T-helper 2 cell treated with Interferon-gamma antibody and Interleukin-4, amounts not matched to agents 5 μg/mL and 100 μg/mL, for 36 hours (primary cell): ENCODE measurements around the gene PDE1C.

Source experiments
- DNase-seq: peaks from one replicate; pipeline ENCODE4 v3.0.0; 2021; ENCODE audit warnings: low spot score
- H3K27ac Mint-ChIP-seq: one replicate; pipeline ENCODE4 v1.8.0; 2021; ENCODE audit warnings: mild to moderate bottlenecking, mixed read lengths
- H3K27me3 Mint-ChIP-seq: one replicate; pipeline ENCODE4 v1.8.0; 2021; ENCODE audit warnings: low read depth, mixed read lengths
- H3K36me3 Mint-ChIP-seq: one replicate; pipeline ENCODE4 v1.8.0; 2021; ENCODE audit warnings: low read depth, mixed read lengths
- H3K4me1 Mint-ChIP-seq: one replicate; pipeline ENCODE4 v1.8.0; 2021; ENCODE audit warnings: low read depth, mixed read lengths
- H3K4me3 Mint-ChIP-seq: one replicate; pipeline ENCODE4 v1.8.0; 2022; ENCODE audit warnings: mild to moderate bottlenecking, moderate library complexity, mixed read lengths
- H3K9me3 Mint-ChIP-seq: one replicate; pipeline ENCODE4 v1.8.0; 2021; ENCODE audit warnings: mixed read lengths

Gene PDE1C

DNA sequence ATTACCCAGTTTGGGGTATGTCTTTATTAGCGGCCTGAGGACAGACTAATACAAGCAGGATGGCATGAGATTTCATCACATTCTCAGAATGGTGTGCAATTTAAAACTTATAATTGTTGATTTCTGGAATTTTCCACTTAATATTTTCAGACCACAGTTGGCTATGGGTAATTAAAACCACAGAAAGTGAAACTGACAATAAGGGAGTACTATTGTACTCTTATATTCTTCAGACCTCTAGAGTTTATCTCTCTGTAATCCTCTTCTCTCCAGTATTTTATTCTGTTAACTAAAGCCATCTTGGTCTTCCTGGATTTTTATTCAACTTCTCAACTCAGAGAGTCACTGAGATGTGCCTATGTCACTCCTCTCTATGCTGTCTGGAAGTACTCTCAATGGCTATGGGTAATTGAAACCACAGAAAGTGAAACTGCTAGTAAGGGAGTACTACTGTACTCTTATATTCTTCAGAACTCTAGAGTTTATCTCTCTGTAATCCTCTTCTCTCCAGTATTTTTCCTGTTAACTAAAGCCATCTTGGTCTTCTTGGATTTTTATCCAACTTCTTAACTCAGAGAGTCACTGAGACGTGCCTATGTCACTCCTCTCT, 264.9 kb downstream of the PDE1C start:
- no peak for DNase-seq
- no peaks in the 10 kb centered on the region for H3K27me3 Mint-ChIP-seq
- H3K36me3 Mint-ChIP-seq, result no peaks in the 10 kb centered on the region
- no peaks in the 10 kb centered on the region for H3K9me3 Mint-ChIP-seq
- H3K27ac Mint-ChIP-seq, result no peak overlapping the region
- H3K4me3 Mint-ChIP-seq, result no peak overlapping the region
- H3K4me1 Mint-ChIP-seq, result no peaks in the 10 kb centered on the region

DNA sequence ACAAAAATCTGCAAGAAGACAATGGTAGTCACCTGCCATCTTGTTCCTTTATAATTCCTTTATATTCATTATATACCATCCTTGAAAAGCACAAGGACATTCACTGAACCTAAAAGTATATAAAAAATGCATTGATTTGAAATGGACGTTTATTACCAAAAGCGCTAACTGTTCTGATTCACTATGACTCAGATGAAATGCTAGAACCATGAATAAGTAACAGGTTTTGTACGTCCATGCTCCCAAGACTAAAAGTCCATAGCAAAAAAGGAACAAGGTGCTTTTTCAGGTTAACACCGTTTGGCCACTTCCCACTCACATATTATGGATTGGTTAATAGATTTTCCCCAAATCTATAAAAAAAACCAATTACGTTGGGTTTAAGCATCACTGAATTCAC, 273.8 kb downstream of the PDE1C start:
- Mint-ChIP-seq H3K9me3 (no peaks in the 10 kb centered on the region), H3K36me3 (no peaks in the 10 kb centered on the region), H3K4me3 (no peak overlapping the region), H3K27ac (no peak overlapping the region), H3K27me3 (no peaks in the 10 kb centered on the region), H3K4me1 (no peaks in the 10 kb centered on the region)
- no peak for DNase-seq

DNA sequence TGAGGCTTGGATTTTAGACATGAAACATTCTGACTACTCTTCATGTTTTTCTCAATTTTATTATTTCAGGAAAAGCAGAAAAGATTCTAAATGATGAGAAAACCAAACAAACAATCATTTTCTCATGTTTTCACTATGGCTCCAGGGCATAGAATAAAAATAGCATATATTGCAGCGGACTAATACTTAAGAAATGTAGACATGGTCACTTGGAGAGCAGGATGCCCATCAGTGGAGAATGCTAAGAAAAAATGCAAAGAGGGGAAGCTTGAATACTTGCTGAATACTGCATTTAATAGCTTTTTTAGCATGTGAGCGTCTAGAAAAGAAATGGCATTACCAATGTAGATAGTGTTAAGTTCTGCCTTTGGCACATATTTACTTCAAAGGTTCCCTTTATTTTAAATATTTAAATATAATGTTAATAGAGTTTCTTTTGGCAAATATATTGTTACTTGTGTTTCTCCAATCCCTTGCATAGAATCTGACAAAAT, 275.3 kb downstream of the PDE1C start:
- no peaks in the 10 kb centered on the region for H3K4me1 Mint-ChIP-seq
- no peak for DNase-seq
- no peaks in the 10 kb centered on the region for H3K27me3 Mint-ChIP-seq
- no peak overlapping the region for H3K27ac Mint-ChIP-seq
- no peaks in the 10 kb centered on the region for H3K9me3 Mint-ChIP-seq
- H3K36me3 Mint-ChIP-seq, result no peaks in the 10 kb centered on the region
- no peak overlapping the region for H3K4me3 Mint-ChIP-seq

DNA sequence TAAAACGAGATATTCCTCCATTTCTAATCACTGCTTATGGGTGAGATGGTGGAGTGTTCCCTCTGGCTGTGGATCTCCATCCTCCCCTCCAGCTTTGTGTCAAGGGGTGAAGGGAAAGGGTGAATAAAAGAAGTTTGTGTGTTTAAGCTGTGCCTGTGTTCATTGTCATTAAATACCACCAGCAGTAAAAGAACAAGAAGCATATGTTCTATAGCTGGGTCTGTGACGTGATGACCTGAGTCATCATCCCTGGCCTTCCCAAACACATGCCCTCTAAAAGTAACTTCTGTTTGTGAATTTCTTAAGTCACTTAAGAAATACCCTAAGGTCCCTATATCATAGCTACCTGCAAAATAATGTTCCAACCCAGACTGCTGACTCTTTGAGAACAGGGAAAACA, 278.3 kb downstream of the PDE1C start:
- Mint-ChIP-seq H3K27me3 (no peaks in the 10 kb centered on the region), H3K9me3 (no peaks in the 10 kb centered on the region), H3K27ac (no peak overlapping the region), H3K4me3 (no peak overlapping the region), H3K4me1 (no peaks in the 10 kb centered on the region), H3K36me3 (no peaks in the 10 kb centered on the region)
- DNase-seq, result no peak

DNA sequence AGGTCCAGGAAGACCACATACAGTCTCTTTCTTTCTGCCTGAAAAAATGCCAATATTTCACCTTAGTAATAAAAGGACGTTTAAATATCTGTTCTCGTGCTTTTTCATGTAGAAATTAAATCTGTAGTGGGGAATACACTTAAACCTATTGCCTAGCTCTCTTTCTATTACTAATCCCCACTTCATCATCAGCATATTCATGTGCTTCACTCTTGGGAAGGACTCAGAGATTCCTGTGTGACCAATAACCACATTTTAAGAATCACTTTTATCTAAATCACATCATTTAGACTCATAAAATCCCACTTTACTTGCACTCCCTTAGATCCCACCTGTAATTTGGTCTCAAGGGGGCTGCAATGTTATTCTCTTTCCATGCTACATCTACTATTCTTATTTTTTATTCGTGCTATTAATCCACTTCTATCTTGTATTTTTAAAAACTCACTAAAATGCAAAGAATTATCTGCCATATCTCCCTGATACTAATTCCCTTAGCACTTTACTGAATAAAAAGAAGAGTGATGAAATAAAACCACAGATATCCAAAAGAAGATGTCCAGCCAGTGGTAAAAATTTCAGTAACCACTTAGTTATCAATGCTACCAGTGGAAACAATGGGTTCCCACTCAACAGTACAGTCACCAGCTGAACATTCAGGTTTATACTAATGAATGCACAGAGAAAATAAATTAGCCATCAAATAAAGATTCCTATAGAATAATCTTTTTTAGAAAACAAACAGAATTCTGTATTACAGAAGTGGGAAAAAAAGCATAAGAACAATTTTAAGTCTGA, 281.1 kb downstream of the PDE1C start:
- no peak for DNase-seq
- no peaks in the 10 kb centered on the region for H3K4me1 Mint-ChIP-seq
- no peak overlapping the region for H3K27ac Mint-ChIP-seq
- H3K4me3 Mint-ChIP-seq, result no peak overlapping the region
- no peaks in the 10 kb centered on the region for H3K9me3 Mint-ChIP-seq
- no peaks in the 10 kb centered on the region for H3K27me3 Mint-ChIP-seq
- no peaks in the 10 kb centered on the region for H3K36me3 Mint-ChIP-seq

DNA sequence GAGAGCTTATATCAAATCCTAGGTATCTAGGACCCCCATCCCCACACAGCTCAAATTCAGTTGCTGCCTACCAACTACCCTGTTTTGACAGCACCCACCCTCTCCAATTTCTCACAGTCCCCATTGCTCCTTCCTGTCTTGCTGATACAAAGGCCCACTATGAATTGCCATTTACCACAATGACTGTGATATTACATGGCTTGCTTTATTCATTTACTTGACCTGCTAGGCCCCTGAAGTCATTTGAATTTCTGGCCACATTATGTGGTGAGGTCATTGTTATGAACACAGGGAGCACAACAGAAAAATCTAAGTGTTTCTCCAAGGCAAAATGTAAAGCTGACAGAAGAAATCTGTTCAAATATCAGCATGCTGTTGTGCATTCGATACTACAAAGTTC, 281.8 kb downstream of the PDE1C start:
- Mint-ChIP-seq H3K36me3 (no peaks in the 10 kb centered on the region), H3K27me3 (no peaks in the 10 kb centered on the region), H3K4me3 (no peak overlapping the region), H3K27ac (no peak overlapping the region), H3K9me3 (no peaks in the 10 kb centered on the region), H3K4me1 (no peaks in the 10 kb centered on the region)
- DNase-seq, result no peak

DNA sequence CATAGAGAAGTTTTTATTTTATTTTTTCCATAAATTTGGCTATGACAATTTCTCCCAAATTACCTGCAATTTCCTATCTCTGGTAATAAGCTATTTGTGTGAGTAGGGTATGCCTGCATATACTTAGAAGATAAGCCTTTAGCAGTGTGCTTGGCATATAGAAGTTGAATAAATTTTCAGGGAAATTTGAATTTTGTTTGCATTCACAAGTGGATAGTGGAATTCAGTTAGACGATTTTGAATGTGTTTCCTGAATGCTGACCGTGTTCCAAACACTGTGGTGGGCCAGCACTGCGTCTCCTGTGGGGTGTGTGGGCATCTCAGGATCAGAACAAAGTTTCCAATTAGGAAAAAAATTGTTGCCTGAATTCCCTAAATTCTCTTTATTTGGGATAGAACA, 283.9 kb downstream of the PDE1C start:
- Mint-ChIP-seq H3K9me3 (no peaks in the 10 kb centered on the region), H3K27me3 (no peaks in the 10 kb centered on the region), H3K4me1 (no peaks in the 10 kb centered on the region), H3K36me3 (no peaks in the 10 kb centered on the region), H3K27ac (no peak overlapping the region), H3K4me3 (no peak overlapping the region)
- no peak for DNase-seq

DNA sequence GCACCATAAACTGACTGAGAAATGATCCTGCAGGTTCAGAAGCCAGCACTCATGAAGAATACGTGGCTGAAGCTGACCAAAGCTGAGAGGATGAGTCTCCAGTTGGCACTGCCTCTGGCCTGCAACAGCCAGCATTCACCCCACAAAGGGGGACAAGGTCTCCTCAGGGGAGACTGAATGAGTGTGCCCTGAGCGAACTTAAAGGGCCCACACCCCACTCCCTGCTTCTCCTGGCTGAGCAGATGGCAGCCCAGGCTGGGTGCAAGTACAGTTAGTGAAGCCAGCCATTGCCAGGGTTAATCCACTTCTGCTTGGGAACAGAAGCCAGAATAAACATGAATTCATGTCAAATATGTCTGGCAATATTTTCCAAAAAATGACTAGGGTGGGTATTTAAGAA, 285.1 kb downstream of the PDE1C start:
- H3K36me3 Mint-ChIP-seq, result no peaks in the 10 kb centered on the region
- H3K9me3 Mint-ChIP-seq, result no peaks in the 10 kb centered on the region
- H3K4me1 Mint-ChIP-seq, result no peaks in the 10 kb centered on the region
- no peaks in the 10 kb centered on the region for H3K27me3 Mint-ChIP-seq
- no peak overlapping the region for H3K4me3 Mint-ChIP-seq
- DNase-seq, result no peak
- no peak overlapping the region for H3K27ac Mint-ChIP-seq

DNA sequence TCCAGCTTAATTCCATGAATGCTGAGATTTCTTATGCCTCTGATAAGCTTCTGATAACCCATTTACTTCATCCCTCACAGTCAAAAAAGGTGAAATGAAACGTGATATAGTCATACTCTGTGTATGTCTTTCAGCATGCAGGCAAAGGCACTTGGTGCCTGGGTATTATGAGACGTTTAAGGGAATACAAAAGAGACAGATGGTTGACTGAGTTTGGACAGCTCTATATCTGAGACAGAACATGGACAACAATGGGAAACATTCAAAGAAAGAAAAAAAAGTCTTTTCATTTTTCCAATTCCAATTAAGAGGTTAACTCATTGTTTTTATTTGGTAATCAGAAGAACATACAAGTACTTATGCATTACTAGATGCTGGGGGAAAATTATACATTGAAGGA, 287.0 kb downstream of the PDE1C start:
- DNase-seq, result no peak
- no peaks in the 10 kb centered on the region for H3K9me3 Mint-ChIP-seq
- H3K27ac Mint-ChIP-seq, result no peak overlapping the region
- H3K36me3 Mint-ChIP-seq, result no peaks in the 10 kb centered on the region
- no peaks in the 10 kb centered on the region for H3K27me3 Mint-ChIP-seq
- no peaks in the 10 kb centered on the region for H3K4me1 Mint-ChIP-seq
- no peak overlapping the region for H3K4me3 Mint-ChIP-seq

DNA sequence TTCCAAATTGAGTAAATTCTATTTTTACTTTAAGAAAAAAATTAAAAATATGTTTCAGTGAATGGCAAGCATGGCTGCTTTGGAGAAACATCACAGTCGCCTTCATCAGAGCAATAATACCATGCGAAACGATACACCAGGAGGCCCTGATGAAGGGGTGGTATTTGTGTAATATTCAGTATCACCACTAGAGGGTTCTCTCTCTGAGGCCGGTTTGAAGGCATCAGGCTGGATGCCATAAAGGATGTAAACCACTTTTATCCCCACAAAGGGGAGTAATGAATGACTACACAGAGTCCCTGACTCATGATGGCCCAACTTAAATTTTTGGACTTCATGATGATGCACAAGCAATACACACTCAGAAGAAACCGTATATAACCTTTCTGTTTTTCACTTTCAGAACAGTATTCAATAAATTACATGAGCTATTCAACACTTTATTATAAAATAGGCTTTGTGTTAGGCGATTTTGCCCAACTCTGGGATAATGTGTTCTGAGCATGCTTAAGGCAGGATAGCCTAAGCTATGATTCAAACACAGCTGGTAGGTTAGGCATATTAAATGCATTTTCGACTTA, 287.7 kb downstream of the PDE1C start:
- no peaks in the 10 kb centered on the region for H3K4me1 Mint-ChIP-seq
- H3K4me3 Mint-ChIP-seq, result no peak overlapping the region
- H3K27me3 Mint-ChIP-seq, result no peaks in the 10 kb centered on the region
- no peaks in the 10 kb centered on the region for H3K36me3 Mint-ChIP-seq
- no peaks in the 10 kb centered on the region for H3K9me3 Mint-ChIP-seq
- no peak for DNase-seq
- H3K27ac Mint-ChIP-seq, result no peak overlapping the region

DNA sequence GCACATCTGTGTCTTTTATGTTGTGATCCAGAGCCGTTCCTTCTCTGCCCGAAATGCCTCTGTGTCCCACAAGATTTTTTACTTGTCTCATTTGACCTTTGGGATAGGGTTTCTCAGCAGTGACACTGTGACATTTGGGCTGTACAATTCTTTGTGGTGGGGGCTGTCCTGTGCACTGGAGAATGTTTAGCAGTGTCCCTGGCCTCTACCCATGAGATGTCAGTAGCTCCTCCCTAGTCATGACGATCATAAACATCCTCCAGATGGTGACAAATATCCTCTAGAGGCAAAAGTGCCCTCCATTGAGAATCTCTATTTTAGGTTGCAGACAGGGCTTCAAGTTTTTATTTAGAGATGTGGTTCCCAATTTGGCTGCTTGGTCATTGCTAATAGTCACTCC, 291.9 kb downstream of the PDE1C start:
- Mint-ChIP-seq H3K4me3 (no peak overlapping the region), H3K9me3 (no peaks in the 10 kb centered on the region), H3K4me1 (no peaks in the 10 kb centered on the region), H3K27me3 (no peaks in the 10 kb centered on the region), H3K27ac (no peak overlapping the region), H3K36me3 (no peaks in the 10 kb centered on the region)
- no peak for DNase-seq

DNA sequence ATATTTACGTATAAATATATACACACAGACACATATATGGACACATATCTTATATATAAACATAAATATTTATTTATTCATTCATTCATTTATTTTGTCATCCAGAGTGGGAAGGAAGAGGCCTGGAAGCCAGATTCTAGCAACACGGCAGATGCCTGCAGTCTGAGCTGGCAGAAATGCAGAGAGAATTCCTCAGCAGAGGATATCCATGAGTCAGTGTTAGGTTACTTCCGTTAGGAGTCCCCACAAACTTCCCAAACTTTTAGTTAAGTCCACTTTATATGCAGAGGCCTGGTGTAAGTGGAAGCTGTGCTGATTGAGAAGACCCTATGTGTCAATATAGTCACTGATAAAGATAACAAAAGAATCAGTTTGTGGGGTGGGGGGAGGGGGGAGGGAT, 293.6 kb downstream of the PDE1C start:
- Mint-ChIP-seq H3K36me3 (no peaks in the 10 kb centered on the region), H3K27ac (no peak overlapping the region), H3K9me3 (no peaks in the 10 kb centered on the region), H3K4me3 (no peak overlapping the region), H3K4me1 (no peaks in the 10 kb centered on the region), H3K27me3 (no peaks in the 10 kb centered on the region)
- no peak for DNase-seq

DNA sequence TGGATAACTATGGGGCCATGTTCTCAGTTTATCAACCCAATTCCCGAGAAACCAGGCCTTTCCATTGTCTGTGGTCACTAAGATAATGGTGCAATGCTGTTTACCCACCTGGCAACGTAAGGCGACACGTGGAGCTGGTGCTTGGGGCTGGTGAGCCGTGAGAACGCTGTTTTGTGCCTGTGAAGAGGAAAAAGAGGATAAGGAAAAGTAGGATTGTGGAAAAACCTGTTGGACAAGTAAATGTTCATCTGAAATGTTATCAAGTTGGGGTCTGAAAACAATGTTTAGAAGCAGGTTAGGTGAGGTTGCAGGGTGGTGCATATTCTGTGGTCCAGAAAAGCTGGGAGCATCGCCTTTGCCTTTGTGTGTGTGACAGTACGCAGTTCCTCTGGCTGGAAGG, 294.7 kb downstream of the PDE1C start:
- DNase-seq, result no peak
- no peaks in the 10 kb centered on the region for H3K9me3 Mint-ChIP-seq
- no peaks in the 10 kb centered on the region for H3K36me3 Mint-ChIP-seq
- H3K4me1 Mint-ChIP-seq, result no peaks in the 10 kb centered on the region
- no peak overlapping the region for H3K27ac Mint-ChIP-seq
- H3K27me3 Mint-ChIP-seq, result no peaks in the 10 kb centered on the region
- H3K4me3 Mint-ChIP-seq, result no peak overlapping the region

DNA sequence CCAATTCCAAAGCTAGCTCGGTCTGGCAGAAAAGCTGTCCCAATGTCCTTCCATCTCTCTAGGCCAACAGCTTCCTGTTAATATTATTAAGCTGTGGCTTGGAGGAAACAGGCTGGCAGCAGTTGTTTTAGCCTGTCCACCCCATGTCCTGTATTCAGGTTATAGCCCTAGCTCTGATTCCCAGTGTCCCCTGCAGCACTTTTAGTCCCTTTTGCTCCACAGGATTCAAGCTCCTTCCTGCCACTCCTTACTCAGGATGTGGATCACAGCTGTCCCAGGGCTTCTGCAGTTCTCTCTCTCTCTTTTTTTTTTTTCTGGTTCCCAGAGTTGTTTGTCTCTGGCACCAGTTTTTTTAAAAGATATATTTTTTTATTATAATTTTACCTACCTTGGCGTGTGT, 298.0 kb downstream of the PDE1C start:
- Mint-ChIP-seq H3K4me3 (no peak overlapping the region), H3K36me3 (no peaks in the 10 kb centered on the region), H3K9me3 (no peaks in the 10 kb centered on the region), H3K27me3 (no peaks in the 10 kb centered on the region), H3K4me1 (no peaks in the 10 kb centered on the region), H3K27ac (no peak overlapping the region)
- DNase-seq, result no peak
